SU-DHL-6 (cell line): Measurements from ENCODE around the gene SIT1.
"Not testable (repeated sequence)": the region's sequence is repeated elsewhere in the genome, so short reads cannot be mapped to it uniquely, and the experiment has no call there.

Experiments used
- H2AFZ ChIP-seq: fragments of 200-600 bp; sonication (generic); 2 replicates; pipeline ENCODE4 v1.6.1; 2014; ENCODE audit warnings: low read depth, mild to moderate bottlenecking, moderate library complexity, mixed read lengths, antibody characterized with exemption, low read length; ENCODE audit not compliant: severe bottlenecking
- H3F3A ChIP-seq: fragments of 200-600 bp; shearing (Covaris generic); 2 replicates; pipeline ENCODE4 v1.6.0; 2016; ENCODE audit warnings: antibody characterized with exemption, mild to moderate bottlenecking; ENCODE audit not compliant: insufficient read depth
- H3K27ac ChIP-seq: fragments of 200-600 bp; sonication (generic); 2 replicates; pipeline ENCODE4 v1.5.1; 2016; ENCODE audit warnings: low read depth, mild to moderate bottlenecking, low read length, moderate library complexity, mixed read lengths
- H3K27me3 ChIP-seq: fragments of 200-600 bp; sonication (generic), shearing (Covaris generic); 2 replicates; pipeline ENCODE4 v1.6.0; 2014; ENCODE audit warnings: mild to moderate bottlenecking, low read length
- H3K36me3 ChIP-seq: fragments of 200-600 bp; sonication (generic); 2 replicates; pipeline ENCODE4 v1.6.1; 2014; ENCODE audit warnings: mild to moderate bottlenecking, low read length, mixed read lengths
- H3K4me2 ChIP-seq: fragments of 300-600, 200-600 bp; shearing (Covaris generic), sonication (generic); 2 replicates; pipeline ENCODE4 v1.6.0; 2014; ENCODE audit warnings: low read length, low read depth, mild to moderate bottlenecking; ENCODE audit not compliant: poor library complexity, severe bottlenecking
- H3K4me3 ChIP-seq: fragments of 200-600 bp; sonication (generic); 2 replicates; pipeline ENCODE4 v1.5.1; 2014; ENCODE audit warnings: antibody characterized with exemption, low read length, mild to moderate bottlenecking, mixed read lengths; ENCODE audit not compliant: insufficient read depth, poor library complexity, severe bottlenecking
- H3K79me2 ChIP-seq: fragments of 200-600 bp; sonication (generic); 2 replicates; pipeline ENCODE4 v1.6.1; 2014; ENCODE audit warnings: mild to moderate bottlenecking, low read length, moderate library complexity; ENCODE audit not compliant: insufficient read depth
- H3K9ac ChIP-seq: fragments of 200-600 bp; sonication (generic); 2 replicates; pipeline ENCODE4 v1.7.0; 2014; ENCODE audit warnings: mild to moderate bottlenecking, low read length
- H3K9me2 ChIP-seq: fragments of 200-600 bp; sonication (generic); replicated peaks from 2 replicates; pipeline ENCODE4 v1.6.1; 2014; ENCODE audit warnings: low read length; ENCODE audit not compliant: insufficient read depth
- H3K9me3 ChIP-seq: fragments of 200-600 bp; sonication (generic); 2 replicates; pipeline ENCODE4 v1.6.1; 2014; ENCODE audit warnings: low read length, mixed read lengths; ENCODE audit not compliant: insufficient read depth
- H4K20me1 ChIP-seq: fragments of 200-600 bp; sonication (generic); 2 replicates; pipeline ENCODE4 v1.6.1; 2014; ENCODE audit warnings: low read depth, mild to moderate bottlenecking, antibody characterized with exemption, low read length, moderate library complexity, mixed read lengths
- EZH2phosphoT487 ChIP-seq: fragments of 200-600 bp; sonication (generic), shearing (Covaris generic); conservative IDR thresholded peaks from 2 replicates; pipeline ENCODE4 v1.6.1; 2018; ENCODE audit warnings: mild to moderate bottlenecking, antibody characterized with exemption, low read length, moderate library complexity, mixed read lengths
- TF ChIP-seq, protein P1 (sequence below): fragments of 200-600 bp; sonication (generic); IDR thresholded peaks from one replicate; pipeline ENCODE4 v1.5.1; 2017; ENCODE audit warnings: antibody characterized with exemption, mild to moderate bottlenecking, low read length, moderate library complexity; ENCODE audit not compliant: insufficient read depth, poor library complexity, severe bottlenecking

Gene SIT1

GRCh38 chr9:35640431-35640830, 10.3 kb downstream of the SIT1 start:
- H2AFZ ChIP-seq, H3K27me3 ChIP-seq, H3K4me2 ChIP-seq, H4K20me1 ChIP-seq, H3K4me3 ChIP-seq, H3K79me2 ChIP-seq, H3K9me3 ChIP-seq, H3K36me3 ChIP-seq, H3K9me2 ChIP-seq, H3K27ac ChIP-seq, H3K9ac ChIP-seq: not testable (repeated sequence)
- peaks cover 18% of the 10 kb centered on the region for H3F3A ChIP-seq

DNA sequence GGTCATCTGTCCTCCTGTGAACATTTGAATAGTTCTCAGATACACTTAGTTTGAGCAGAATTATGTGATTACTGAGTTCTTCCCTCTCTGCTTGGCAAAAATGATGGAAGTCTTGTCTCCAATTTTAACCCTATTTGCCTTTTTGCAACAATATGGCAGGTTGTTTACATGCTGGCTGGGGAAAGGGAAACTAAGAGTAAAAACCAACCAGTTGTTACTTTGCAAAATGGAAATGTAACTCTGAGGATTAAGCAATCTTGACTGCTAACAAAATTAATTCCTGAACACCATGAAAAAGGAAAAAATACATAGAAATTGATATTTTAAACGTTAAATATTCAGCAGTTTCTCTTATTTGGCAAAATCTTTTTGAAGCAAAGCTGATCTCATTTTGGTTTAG, 11.1 kb downstream of the SIT1 start:
- Histone ChIP-seq H3K79me2 (no peaks in the 10 kb centered on the region), H3K4me2 (peak overlapping the region; percentile 53), H3F3A (peaks cover 26% of the 10 kb centered on the region), H3K4me3 (no peak overlapping the region), H3K27ac (peak overlapping the region; percentile 68), H3K9ac (0 out of 2 replicates have a peak overlapping the region, but pooled peaks have one; percentile 33), H3K9me2 (no peaks in the 10 kb centered on the region), H2AFZ (peak overlapping the region; percentile 6), H3K27me3 (no peaks in the 10 kb centered on the region), H3K9me3 (no peaks in the 10 kb centered on the region), H3K36me3 (no peaks in the 10 kb centered on the region), H4K20me1 (no peaks in the 10 kb centered on the region)
- TF ChIP-seq, protein P1, sequence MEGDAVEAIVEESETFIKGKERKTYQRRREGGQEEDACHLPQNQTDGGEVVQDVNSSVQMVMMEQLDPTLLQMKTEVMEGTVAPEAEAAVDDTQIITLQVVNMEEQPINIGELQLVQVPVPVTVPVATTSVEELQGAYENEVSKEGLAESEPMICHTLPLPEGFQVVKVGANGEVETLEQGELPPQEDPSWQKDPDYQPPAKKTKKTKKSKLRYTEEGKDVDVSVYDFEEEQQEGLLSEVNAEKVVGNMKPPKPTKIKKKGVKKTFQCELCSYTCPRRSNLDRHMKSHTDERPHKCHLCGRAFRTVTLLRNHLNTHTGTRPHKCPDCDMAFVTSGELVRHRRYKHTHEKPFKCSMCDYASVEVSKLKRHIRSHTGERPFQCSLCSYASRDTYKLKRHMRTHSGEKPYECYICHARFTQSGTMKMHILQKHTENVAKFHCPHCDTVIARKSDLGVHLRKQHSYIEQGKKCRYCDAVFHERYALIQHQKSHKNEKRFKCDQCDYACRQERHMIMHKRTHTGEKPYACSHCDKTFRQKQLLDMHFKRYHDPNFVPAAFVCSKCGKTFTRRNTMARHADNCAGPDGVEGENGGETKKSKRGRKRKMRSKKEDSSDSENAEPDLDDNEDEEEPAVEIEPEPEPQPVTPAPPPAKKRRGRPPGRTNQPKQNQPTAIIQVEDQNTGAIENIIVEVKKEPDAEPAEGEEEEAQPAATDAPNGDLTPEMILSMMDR: no peak
- TF ChIP-seq EZH2phosphoT487: no peak

- not testable (repeated sequence) for H3K9me3 ChIP-seq, H4K20me1 ChIP-seq, H3K4me3 ChIP-seq, H3K27me3 ChIP-seq, H3K9me2 ChIP-seq, H3K36me3 ChIP-seq, H3K79me2 ChIP-seq
- peak overlapping the region; percentile 68 for H3K27ac ChIP-seq
- H3K9ac ChIP-seq: peak overlapping the region; percentile 33
- H2AFZ ChIP-seq: peak overlapping the region; percentile 6
- H3F3A ChIP-seq: peaks cover 29% of the 10 kb centered on the region
- H3K4me2 ChIP-seq: peak overlapping the region; percentile 53
These were observed 11.5 kb downstream of the SIT1 start for GRCh38 chr9:35639225-35639624.

GRCh38 chr9:35638751-35639150, 12.0 kb downstream of the SIT1 start:
- not testable (repeated sequence) for H3K9me3 ChIP-seq, H3K79me2 ChIP-seq, H3K4me3 ChIP-seq, H4K20me1 ChIP-seq, H3K27me3 ChIP-seq, H3K9me2 ChIP-seq, H3K36me3 ChIP-seq
- H3K9ac ChIP-seq: peak overlapping the region; percentile 33
- H3K27ac ChIP-seq: peak overlapping the region; percentile 68
- H2AFZ ChIP-seq: peak overlapping the region; percentile 6
- H3K4me2 ChIP-seq: peak overlapping the region; percentile 53
- H3F3A ChIP-seq: peaks cover 34% of the 10 kb centered on the region

GRCh38 chr9:35637427-35637955, 13.2 kb downstream of the SIT1 start:
- not testable (repeated sequence) for H2AFZ ChIP-seq, H3K9ac ChIP-seq, H3K27me3 ChIP-seq, H3K36me3 ChIP-seq, H3K9me3 ChIP-seq, H3K9me2 ChIP-seq, H4K20me1 ChIP-seq, H3K4me2 ChIP-seq, H3K4me3 ChIP-seq, H3K79me2 ChIP-seq
- H3K27ac ChIP-seq: peak overlapping the region; percentile 52
- H3F3A ChIP-seq: peaks cover 41% of the 10 kb centered on the region

GRCh38 chr9:35636877-35637246, 13.9 kb downstream of the SIT1 start:
- H2AFZ ChIP-seq, H3K9me3 ChIP-seq, H3K9me2 ChIP-seq, H3K36me3 ChIP-seq, H3K4me3 ChIP-seq, H4K20me1 ChIP-seq, H3K79me2 ChIP-seq, H3K27me3 ChIP-seq: not testable (repeated sequence)
- Histone ChIP-seq H3K9ac (peak overlapping the region; percentile 40), H3K27ac (peak overlapping the region; percentile 88), H3K4me2 (peak overlapping the region; percentile 59), H3F3A (peaks cover 41% of the 10 kb centered on the region)
